GM18520 (cell line): Measurements from ENCODE around the gene HIC2.
A peak's percentile ranks its signal among the peaks of the same experiment; 100 is the strongest.
"Not testable (repeated sequence)": the region's sequence is repeated elsewhere in the genome, so short reads cannot be mapped to it uniquely, and the experiment has no call there.

Experiments
- ATAC-seq: cut with Tn5 transposase; IDR thresholded peaks from one replicate; pipeline ENCODE4 v1.9.1; 2021; ENCODE audit not compliant: unreplicated experiment

Gene HIC2, protein sequence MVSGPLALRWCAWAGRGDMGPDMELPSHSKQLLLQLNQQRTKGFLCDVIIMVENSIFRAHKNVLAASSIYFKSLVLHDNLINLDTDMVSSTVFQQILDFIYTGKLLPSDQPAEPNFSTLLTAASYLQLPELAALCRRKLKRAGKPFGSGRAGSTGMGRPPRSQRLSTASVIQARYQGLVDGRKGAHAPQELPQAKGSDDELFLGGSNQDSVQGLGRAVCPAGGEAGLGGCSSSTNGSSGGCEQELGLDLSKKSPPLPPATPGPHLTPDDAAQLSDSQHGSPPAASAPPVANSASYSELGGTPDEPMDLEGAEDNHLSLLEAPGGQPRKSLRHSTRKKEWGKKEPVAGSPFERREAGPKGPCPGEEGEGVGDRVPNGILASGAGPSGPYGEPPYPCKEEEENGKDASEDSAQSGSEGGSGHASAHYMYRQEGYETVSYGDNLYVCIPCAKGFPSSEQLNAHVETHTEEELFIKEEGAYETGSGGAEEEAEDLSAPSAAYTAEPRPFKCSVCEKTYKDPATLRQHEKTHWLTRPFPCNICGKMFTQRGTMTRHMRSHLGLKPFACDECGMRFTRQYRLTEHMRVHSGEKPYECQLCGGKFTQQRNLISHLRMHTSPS

DNA sequence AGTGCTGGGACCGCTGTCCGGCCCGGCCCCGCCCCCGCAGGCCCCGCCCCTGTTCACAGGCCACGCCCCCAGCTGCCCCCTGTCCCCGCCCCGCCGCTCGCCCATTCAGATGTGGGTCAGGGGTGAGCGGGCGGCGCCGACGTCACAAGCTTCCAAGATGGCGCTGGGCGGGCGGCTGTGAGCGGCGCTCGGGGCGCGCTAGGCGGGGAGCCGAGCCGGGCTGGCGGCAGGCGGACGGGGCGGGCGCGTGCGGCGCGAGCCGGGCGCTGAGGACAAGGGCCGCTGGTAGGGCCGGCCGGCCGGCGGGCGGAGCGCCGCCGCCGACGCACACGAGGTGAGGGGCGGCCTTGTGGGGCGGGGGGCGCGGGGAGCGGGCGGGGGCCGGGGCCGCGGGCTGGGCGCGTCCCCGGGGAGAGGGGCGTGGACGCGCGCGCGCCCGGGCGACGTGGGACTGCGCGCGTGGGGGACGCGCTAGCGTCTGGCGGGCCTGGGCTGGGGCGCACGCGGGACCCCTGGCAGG lies at the start of gene HIC2:
Gene HIC2 (plus strand): TSS at position 145 of the 520 bp plus-strand sequence. CDS start 25,461 bp downstream, outside the sequence.
- ATAC-seq: peak; percentile 77

DNA sequence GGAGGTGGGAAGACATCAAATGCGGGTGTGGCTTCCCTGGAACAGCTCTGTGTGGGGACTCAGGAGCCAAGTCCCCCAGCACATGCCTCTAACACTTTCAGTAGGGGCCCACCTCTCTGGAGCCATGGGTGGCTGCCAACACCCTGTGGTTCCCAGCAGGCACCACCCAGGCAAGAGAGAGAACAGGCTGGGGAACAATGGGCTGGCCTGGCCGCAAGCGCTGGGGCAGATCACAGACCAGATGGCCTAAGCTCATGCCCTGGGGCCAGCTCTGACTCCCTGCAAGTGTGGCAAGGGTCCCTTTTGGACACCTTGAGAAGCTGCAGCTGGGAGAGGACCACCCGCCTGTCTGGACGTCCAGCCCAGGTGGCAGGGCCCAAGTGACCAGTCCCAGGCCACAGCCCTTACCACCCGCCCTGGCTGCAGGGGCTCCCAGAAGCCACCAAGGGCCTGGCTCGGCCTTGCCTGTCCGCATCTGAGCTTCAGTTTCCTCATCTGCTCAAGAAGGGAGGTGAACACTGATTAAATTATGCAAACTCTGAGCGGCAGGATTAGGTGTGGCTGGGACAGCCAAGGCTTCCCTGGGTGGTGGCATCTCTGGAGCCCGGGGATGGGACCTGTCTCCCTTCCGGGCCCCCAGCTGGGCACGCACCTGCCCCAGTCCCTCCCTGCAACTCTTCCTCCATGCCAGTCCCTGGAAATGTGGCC lies 48.4 kb upstream of the HIC2 start:
- not testable (repeated sequence) for ATAC-seq

DNA sequence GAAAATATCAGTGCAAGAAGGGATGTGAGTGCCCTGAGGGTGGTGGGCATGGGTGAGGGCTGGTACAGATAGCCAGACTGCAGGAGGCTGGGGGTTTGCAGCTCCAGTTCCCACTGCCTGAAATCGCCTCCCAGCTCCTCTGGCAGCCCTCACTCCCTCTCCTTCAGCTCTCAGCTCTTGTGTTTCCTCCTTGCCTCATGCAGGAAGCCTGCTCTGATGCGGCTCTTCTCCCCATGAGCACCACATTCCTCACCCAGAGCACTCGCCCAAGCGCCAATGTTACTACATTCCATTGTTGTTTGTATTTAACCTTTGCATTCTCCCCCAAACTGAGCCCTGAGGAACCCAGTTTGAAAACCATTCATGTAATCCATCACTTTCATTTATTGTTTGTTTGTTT lies 41.3 kb upstream of the HIC2 start:
- not testable (repeated sequence) for ATAC-seq

DNA sequence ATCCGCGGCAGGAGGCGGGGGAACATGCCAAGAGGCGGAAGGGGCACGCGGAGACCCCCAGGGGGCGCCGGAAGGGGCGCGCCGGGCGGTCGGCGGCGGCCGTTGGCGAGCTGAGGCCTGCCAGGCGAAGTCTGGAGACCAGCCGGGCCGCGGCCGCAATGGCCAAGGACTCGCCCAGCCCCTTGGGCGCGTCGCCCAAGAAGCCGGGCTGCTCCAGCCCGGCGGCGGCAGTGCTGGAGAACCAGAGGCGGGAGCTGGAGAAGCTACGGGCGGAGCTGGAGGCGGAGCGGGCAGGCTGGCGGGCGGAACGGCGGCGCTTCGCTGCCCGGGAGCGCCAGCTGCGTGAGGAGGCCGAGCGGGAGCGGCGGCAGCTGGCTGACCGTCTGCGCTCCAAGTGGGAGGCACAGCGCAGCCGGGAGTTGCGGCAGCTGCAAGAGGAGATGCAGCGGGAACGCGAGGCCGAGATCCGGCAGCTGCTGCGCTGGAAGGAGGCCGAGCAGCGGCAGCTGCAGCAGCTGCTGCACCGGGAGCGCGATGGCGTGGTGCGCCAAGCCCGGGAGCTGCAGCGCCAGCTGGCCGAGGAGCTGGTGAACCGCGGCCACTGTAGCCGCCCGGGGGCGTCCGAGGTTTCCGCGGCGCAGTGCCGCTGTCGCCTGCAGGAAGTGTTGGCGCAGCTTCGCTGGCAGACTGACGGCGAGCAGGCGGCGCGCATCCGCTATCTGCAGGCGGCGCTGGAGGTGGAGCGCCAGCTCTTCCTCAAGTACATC lies 33.3 kb upstream of the HIC2 start, which contains the start of gene RIMBP3B:
Gene RIMBP3B (plus strand): TSS at position 51 of the 767 bp plus-strand sequence. CDS start 108 bp downstream, at position 159.
- ATAC-seq: peak; percentile 65

DNA sequence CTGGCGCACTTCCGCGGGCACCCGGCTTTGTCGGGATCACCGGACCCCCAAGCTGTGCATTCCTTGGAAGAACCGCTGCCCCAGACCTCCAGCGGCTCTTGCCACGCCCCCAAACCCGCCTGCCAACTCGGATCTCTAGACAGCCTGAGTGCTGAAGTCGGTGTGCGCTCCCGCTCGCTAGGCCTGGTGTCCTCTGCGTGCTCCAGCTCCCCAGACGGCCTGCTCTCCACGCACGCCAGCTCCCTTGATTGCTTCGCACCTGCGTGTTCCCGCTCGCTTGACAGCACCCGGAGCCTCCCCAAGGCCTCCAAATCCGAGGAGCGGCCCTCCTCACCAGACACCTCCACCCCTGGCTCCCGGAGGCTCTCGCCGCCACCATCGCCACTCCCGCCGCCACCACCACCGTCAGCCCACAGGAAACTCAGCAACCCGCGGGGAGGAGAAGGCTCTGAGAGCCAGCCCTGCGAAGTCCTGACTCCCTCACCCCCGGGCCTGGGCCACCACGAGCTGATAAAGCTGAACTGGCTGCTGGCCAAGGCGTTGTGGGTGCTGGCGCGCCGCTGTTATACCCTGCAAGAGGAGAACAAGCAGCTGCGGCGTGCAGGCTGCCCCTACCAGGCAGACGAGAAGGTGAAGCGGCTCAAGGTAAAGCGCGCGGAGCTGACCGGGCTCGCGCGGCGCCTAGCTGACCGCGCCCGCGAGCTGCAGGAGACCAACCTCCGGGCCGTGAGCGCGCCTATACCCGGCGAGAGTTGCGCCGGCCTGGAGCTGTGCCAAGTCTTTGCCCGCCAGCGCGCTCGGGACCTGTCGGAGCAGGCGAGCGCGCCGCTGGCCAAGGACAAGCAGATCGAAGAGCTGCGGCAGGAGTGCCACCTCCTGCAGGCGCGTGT lies 32.5 kb upstream of the HIC2 start:
- not testable (repeated sequence) for ATAC-seq

DNA sequence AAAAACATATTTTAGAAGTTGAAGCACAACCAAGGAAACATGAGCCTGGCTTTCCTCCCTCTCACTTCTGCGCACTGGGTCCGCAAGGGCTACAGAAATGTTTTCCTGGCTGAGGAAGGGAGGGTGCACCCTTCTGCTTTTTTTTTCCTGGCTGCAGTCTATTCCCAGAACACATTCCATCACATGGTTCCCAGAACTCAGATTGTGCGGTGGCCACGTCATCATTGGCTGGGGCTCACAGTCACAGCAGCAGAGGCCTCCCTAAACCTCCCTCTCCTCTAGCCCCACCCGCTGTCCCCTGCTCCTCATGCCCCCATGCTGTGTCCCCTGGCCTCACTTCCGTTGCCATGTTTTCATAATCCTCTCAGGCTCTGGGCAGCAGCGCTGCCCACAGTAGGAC lies 27.7 kb upstream of the HIC2 start:
- ATAC-seq: not testable (repeated sequence)

DNA sequence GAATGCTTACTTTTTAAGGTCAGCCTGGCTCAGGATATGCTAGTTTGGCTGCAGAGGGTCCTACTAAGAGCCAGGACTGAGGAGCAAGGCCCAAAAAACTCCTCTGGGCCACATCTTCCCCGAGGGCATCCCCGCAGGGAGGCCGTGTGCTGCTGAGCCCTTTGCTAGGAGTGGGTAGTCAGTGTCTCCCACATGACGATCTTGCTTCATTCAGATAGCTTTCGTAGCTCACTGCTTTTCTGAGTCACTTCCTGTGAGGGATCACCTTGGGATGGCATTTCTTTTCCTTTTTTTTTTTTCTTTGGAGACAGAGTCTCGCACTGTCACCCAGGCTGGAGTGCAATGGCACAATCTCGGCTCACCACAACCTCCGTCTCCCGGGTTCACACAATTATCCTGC lies 27.2 kb upstream of the HIC2 start:
- ATAC-seq: not testable (repeated sequence)

DNA sequence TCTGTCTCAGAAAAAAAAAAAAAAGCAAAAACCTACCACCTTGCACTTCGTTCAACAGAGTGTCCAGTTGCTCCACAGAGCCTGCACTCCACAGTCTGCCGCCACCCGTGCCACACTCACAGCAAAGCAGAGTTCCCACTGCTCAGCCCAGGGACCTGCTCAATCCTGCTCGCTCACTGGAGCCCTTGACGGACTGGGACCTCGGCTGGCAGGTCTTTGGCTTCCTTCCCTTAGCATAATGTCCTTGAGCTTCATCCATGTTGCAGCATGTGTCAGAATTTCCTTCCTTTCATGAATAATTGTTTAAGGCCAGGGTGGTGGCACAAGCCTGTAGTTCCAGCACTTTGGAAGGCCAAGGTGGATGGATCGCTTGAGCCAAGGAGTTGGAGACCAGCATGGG lies 22.6 kb upstream of the HIC2 start:
- not testable (repeated sequence) for ATAC-seq

DNA sequence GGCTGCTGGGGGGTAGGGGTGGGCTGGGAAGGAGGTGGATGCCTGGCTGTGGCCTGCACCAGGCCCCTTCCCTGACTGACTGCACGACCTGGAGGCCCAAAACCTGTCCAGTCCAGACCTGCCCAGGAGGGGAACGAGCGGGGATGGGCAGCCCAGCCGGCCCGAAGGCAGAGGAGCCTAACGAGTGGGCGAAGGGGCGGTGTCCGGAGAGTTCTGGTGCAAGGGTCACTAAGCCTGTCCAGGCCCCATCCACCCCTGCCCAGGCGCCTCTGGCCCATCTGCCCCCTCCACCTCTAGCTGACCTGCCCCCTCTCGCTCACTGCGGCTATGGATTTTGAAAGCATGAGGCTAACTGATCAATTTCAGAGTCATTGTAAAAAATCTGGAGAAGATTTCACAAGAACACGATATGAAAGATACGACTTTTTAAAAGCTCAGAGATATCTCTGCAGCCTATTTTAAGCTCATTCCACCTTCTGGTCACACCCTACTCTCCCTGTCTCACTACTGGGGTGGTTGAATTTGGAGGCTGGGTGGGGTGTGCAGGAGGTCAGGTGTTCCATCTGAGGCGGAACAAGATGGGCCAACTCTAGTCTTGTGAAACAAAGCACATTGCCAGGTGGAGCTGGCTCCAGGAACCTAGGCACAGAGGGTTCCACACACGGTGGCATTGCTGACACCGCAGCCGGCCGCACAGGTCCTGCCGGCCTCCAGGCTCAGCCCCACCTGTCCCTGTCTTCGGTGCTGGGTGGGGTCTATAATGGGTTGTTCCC lies 15.8 kb upstream of the HIC2 start:
- not testable (repeated sequence) for ATAC-seq

DNA sequence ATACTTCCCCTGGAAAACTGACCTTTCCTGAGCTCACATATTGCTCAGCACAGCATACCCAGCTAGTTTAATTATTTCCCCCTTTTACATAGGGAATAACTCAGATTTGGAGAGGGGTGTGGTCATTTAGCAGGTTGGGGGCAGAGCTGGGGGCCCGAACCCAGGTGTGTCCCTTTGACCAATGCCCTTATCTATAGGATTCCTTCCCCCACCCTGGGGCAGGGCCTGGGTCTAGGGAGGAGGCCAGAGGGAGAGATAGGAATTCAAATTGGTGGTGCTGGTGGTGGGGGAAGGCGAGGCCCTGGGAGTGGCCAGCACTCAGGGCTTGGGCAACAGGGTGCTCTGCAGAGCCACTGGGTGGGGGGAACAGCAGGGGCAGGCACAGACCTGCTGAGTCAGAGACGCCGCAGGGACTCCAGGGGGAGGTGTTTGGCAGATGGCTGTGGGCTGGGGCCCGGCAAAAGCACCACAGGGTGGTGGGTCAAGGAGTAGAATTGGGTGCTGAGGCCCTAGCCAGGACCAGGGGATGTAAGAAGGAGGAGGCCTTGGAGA lies 14.3 kb upstream of the HIC2 start:
- ATAC-seq: not testable (repeated sequence)

DNA sequence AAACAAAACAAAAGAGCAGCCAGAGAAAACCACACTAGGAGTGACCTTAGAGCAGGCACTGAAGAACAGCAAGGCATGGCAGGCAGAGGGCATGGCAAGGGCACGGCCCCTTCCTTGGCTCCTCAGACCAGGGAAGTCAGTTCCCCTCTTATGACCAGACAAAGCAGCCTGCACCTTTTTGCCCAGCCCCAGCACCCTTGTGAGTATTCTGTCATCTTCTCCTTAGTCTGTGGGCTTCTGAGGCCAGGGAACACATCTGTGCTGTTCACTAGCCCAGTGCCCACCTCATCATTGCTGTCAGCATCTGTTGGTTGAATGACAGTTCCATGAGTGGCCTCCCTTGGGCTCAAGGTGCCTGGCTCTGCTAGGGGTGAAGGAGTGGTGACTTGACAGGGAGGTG lies 10.0 kb upstream of the HIC2 start:
- not testable (repeated sequence) for ATAC-seq

DNA sequence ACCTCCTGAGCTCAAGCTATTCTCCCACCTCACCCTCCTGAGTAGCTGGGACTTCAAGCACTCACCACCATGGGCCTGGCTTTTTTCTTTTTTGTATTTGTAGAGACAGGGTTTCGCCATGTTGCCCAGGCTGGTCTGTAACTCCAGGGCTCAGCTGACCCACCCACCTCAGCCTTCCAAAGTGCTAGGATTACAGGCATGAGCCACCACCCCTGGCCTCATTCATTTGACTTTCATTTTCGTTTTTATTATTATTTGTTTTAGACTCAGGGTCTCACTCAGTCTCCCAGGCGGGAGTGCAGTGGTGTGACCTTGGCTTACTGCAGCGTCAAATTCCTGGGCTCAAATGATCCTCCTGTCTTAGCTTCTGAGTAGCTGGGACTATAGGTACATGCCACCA lies 9.4 kb upstream of the HIC2 start:
- ATAC-seq: not testable (repeated sequence)

DNA sequence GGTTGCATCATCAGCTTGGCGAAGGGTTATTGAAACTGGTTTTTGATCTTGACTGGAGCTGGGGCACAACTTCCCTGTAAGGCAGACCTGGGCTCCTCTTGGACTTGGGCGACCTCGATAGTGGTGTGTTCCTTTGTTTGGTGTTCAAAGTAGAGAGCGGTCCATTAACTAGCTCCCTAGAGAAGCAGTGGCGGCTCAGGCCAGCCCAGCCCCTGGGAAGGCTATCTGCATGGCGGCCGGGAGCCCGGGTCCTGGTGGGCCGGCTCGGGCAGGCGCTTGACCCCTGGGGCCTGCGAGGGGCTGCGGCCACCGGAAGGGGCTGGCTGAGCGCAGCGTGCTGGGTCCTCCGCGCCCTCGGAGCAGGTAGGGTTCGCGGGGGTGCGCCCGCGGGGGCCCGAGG lies 796 bp upstream of the HIC2 start:
- ATAC-seq: not testable (repeated sequence)

DNA sequence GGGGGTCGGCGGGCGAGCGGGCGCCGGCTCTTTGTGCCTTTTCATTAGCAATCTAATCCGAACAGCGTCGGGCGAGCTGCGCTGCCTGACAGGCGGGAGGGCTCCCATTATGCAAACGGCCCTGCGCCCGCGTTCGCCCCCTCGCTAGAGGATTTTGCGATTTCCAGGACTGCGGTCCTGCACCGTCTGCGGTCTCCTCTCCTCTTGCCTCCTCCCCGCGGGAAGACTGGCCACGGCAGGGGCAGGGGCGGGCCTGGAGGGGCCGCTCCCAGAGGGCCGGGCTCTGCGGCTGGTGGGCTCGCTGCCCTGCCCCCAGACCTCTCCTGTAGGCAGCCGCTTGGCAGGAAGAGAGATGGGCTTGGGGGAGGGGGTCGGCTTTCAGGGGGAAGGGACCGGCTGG lies 682 bp downstream of the HIC2 start:
- not testable (repeated sequence) for ATAC-seq

DNA sequence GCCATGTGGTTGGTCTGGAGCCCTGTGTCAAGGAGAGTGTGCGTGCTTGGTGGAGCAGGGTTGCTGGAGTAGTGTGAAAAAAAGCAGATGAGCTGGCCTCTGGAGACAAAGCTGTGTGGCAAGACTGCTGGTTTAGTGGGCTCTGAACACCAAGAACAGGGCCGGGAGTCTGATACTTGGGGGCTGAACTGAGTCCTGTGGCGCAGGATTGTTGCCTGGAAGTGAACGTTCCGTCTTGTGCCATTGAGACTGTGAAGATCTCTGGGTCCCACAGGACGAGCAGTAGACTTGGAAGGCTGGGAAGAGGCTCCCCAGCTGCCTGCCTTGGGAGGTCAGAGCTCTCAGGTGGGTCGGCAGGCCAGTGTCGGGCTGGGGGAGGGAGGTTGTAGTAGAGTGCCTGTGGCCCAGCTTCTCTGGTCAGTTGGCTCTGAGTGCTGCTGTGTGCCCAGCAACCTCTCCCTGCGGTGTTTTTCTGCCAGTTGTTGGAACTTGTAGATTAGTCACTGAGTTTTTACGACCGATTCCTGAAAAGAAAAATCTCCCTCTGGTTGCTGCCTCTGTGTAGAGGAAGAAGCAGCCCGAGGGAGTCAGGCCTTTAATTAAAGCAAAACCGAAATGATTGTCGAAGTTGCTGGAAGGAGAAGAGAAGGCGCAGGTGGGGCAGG lies 1.9 kb downstream of the HIC2 start:
- not testable (repeated sequence) for ATAC-seq

DNA sequence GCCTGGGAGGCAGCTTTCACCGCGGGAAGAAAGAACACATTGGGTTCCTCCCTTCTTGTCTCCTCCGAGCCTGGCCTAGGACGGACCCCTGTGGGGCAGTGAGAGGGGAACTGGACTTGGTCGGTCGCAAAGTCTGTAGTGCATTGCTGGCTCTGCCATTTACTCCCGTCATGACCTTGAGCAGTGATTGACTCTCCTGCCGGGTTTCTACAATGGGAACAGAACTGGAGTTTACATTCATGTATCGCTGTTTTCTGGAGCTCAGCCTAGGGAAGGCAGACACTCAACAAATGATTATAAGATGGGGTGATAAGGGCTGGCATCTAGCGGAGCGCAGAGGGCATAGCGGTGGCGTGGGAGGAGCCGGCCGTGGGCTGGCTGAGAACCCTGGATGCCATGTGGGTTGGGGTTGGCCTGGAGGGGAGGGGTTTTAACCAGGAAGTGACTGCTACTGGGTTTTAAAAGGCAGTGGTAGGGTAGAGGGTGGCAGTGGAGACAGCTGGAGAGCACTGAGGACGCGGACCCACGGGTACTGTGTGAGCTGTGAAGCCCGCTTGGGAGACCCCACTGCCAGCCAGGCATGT lies 3.1 kb downstream of the HIC2 start:
- not testable (repeated sequence) for ATAC-seq

DNA sequence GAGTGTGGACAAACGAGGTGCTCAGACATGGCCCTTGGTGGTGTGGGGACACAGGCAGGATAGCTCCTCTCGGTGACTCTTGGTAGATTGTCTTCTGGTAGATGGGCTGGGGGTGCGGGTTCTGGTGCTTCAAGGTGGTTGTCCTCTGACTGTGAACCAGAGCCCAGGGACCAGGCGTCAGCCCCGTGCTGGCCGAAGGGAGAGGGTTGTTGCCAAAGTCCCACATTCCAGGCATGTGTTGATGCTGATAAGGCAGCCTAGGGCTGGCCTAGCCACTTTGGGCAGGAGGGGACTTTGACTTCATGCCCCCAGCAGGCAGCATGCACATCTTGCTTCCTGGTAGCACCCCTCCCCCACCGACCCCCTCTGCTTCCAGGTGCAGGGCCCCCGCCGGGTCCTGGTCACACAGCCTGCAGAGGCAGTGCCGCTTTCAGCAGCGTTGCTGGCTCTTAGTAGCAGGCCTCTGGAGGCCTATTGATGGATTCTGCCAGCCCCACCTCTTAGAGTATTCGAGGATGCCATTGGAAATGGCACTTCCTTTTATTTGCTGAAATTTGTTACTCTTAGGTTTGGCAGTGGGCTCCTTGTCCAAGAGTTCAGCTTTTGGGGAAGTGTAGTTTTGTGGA lies 7.0 kb downstream of the HIC2 start:
- not testable (repeated sequence) for ATAC-seq
